Spinal cord (tissue), 10 donors: Measurements from ENCODE around the gene HLA-DPA1. TPM values are rescaled to one million over a fixed set of nuclear protein-coding genes. Genes with fewer than 3 reads are reported as not detected.
A peak's percentile ranks its signal among the peaks of the same experiment; 100 is the strongest.

Experiments
- DNase-seq, 6 donors: peaks; one replicate each; pipeline versions ENCODE4 v3.0.0 to v3.0.0-alpha.2; 2013 to 2015; ENCODE audit warnings: low spot score in 6 of 6, low read depth in 4 of 6
- H3K27ac ChIP-seq: one replicate; pipeline ENCODE4 v1.5.1; 2013; ENCODE audit warnings: low read depth, low read length, control low read depth
- H3K27me3 ChIP-seq: one replicate; pipeline ENCODE4 v1.6.1; 2013; ENCODE audit warnings: low read length; ENCODE audit not compliant: control insufficient read depth, insufficient read depth
- H3K36me3 ChIP-seq: one replicate; pipeline ENCODE4 v1.6.1; 2013; ENCODE audit warnings: low read length; ENCODE audit not compliant: control insufficient read depth, insufficient read depth
- H3K4me1 ChIP-seq: one replicate; pipeline ENCODE4 v1.6.1; 2013; ENCODE audit warnings: low read length; ENCODE audit not compliant: control insufficient read depth, insufficient read depth
- H3K4me3 ChIP-seq: one replicate; pipeline ENCODE4 v1.5.1; 2013; ENCODE audit warnings: low read depth, low read length, control low read depth
- H3K9me3 ChIP-seq: one replicate; pipeline ENCODE4 v1.6.1; 2013; ENCODE audit warnings: low read length; ENCODE audit not compliant: control insufficient read depth, insufficient read depth
- WGBS: methylation state at CpG from one replicate; pipeline ENCODE4 v1.1.5; 2013; ENCODE audit warnings: missing lambda C conversion rate; ENCODE audit not compliant: insufficient coverage; 5-methylcytosine and 5-hydroxymethylcytosine counted together
- polyA plus RNA-seq, 2 donors: library from polyadenylated mRNA; unstranded; fragments of 120-200 nt; gene quantifications; one replicate each; pipeline ENCODE4 v1.2.1, GENCODE V29; 2013; ENCODE audit not compliant: insufficient read length in 2 of 2
- total RNA-seq, 2 donors: library from RNA; depleted of rRNA in 1 of 2; stranded (reverse); fragments of 120-200 nt in 1 of 2; fragments of >200 nt in 1 of 2; gene quantifications; one replicate each; pipeline versions ENCODE4 v1.2.3 to v1.2.4, GENCODE V29; 2013 to 2014
- donor health status: healthy.

The HLA-DPA1 gene
- total and polyA plus RNA-seq, 4 donors, result 6.6 to 23.1 (median 16.7) TPM

GRCh38 chr6:33079580-33079979 is 6.1 kb upstream of the HLA-DPA1 start:
- Histone ChIP-seq H3K4me3 (no peak overlapping the region), H3K27me3 (peaks cover 7% of the 10 kb centered on the region), H3K4me1 (peaks cover 19% of the 10 kb centered on the region), H3K9me3 (no peaks in the 10 kb centered on the region), H3K27ac (no peak overlapping the region), H3K36me3 (no peaks in the 10 kb centered on the region)
- DNase-seq, result no peak
- 95% methylated on average over 2 of the region's 4 CpGs for WGBS

GRCh38 chr6:33078919-33079521 is 5.6 kb upstream of the HLA-DPA1 start:
- H3K9me3 ChIP-seq, result no peaks in the 10 kb centered on the region
- peaks cover 19% of the 10 kb centered on the region for H3K4me1 ChIP-seq
- 100% methylated on average over 1 of the region's 2 CpGs for WGBS
- DNase-seq, result no peak
- H3K27me3 ChIP-seq, result peaks cover 7% of the 10 kb centered on the region
- no peaks in the 10 kb centered on the region for H3K36me3 ChIP-seq
- no peak overlapping the region for H3K4me3 ChIP-seq
- H3K27ac ChIP-seq, result no peak overlapping the region

DNA sequence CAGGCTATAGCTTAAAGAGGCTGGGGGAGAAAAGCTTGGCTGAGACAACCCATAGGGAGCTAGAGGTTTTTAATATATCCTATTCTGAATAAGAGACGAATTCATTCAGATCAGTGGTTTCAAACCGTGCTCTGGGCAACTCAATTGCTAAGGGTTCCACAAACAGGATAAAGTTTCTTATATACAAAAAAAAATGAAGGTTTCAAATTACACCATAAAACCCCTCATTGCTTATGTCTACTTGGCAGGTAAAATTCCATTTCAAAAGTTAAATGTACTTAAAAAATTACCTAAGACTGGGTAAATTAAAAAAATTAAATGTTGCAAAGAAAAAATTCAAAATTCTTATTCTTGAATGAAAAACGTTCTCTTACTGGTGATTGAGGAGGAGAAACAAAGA is 5.0 kb upstream of the HLA-DPA1 start:
- no peak for DNase-seq
- Histone ChIP-seq H3K27me3 (peaks cover 7% of the 10 kb centered on the region), H3K27ac (no peak overlapping the region), H3K36me3 (no peaks in the 10 kb centered on the region), H3K4me1 (peaks cover 19% of the 10 kb centered on the region), H3K9me3 (no peaks in the 10 kb centered on the region), H3K4me3 (no peak overlapping the region)
- WGBS, result 90% methylated on average over 1 of the region's 3 CpGs

- DNase-seq, result no peak
- peaks cover 19% of the 10 kb centered on the region for H3K4me1 ChIP-seq
- no peak overlapping the region for H3K4me3 ChIP-seq
- no peaks in the 10 kb centered on the region for H3K9me3 ChIP-seq
- no peak overlapping the region for H3K27ac ChIP-seq
- H3K36me3 ChIP-seq, result no peaks in the 10 kb centered on the region
- 54% methylated on average over 4 of the region's 5 CpGs for WGBS
- H3K27me3 ChIP-seq, result peaks cover 7% of the 10 kb centered on the region
These were observed 4.5 kb upstream of the HLA-DPA1 start for GRCh38 chr6:33077908-33078307.

GRCh38 chr6:33076406-33076934 is 3.0 kb upstream of the HLA-DPA1 start:
- Histone ChIP-seq H3K9me3 (no peaks in the 10 kb centered on the region), H3K36me3 (no peaks in the 10 kb centered on the region), H3K4me1 (peaks cover 18% of the 10 kb centered on the region), H3K27me3 (peaks cover 7% of the 10 kb centered on the region), H3K4me3 (no peak overlapping the region), H3K27ac (no peak overlapping the region)
- DNase-seq, result no peak
- WGBS, result 76% methylated on average over 2 of the region's 3 CpGs

DNA sequence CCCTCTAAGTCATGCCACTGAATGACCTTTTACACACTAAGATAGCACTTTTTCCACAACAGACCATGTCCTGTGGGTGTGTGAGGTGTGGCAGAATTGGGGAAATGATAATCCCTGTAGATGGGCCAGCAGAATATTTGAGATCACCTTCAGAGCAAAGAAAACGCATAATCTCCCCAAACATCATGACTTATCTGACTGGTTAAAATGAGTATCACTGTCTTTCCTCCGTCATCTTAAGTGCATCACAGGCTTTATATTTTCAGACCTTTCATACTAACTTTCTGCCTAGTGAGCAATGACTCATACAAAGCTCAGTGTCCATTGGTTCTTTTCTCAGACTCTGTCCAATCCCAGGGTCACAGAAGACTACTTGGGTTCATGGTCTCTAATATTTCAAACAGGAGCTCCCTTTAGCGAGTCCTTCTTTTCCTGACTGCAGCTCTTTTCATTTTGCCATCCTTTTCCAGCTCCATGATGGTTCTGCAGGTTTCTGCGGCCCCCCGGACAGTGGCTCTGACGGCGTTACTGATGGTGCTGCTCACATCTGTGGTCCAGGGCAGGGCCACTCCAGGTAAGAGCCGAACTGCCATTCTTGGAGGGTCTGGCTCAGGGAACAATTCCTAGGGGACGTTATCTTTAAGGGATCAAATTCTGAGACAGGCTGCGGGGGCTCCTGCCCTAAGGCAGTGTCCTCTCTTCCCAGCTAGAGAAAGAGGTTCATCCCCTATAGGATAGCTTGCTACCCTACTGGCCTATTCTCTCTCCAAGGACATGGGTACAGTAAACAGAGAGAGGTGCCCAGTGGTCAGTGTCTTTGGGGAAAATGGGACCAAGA is 2.3 kb upstream of the HLA-DPA1 start, which contains the start of gene HLA-DPB1:
HLA-DPB1 (plus strand) TSS at position 423 of the 838 bp plus-strand sequence; CDS start at position 475, 52 bp downstream.
- WGBS, result 80% methylated on average over 10 of the region's 10 CpGs
- DNase-seq, result peak in 2 of 6 donors; percentile 57 to 69

DNA sequence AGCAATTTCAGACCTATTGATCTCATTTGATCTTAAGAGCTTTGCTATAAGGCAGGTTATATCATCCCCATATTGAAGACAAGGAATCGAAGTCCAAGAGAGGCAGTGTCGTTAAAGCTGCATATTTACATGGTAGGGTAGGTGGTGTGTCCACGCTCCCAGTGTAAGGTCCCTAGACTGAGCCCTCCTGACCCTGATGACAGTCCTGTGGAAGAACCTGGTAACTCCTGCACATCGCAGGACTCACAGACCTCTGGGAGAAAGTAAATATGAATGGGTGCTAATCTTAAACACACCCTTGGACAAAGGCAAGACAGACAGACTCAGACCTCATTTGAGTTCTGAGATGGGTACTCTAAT is 1.7 kb upstream of the HLA-DPA1 start:
- no peak for DNase-seq
- Histone ChIP-seq H3K4me3 (no peak overlapping the region), H3K36me3 (no peaks in the 10 kb centered on the region), H3K27ac (no peak overlapping the region), H3K9me3 (no peaks in the 10 kb centered on the region), H3K27me3 (peaks cover 7% of the 10 kb centered on the region), H3K4me1 (peaks cover 5% of the 10 kb centered on the region)
- WGBS, result 91% methylated on average over 3 of the region's 4 CpGs

More for the DNA sequence above, 2.3 kb upstream of the HLA-DPA1 start, which contains the start of gene HLA-DPB1:
- Histone ChIP-seq H3K27me3 (peaks cover 7% of the 10 kb centered on the region), H3K27ac (no peak within 1 kb of the TSS), H3K9me3 (no peaks in the 10 kb centered on the region), H3K36me3 (no peaks in the 10 kb centered on the region), H3K4me3 (no peak within 1 kb of the TSS), H3K4me1 (peaks cover 11% of the 10 kb centered on the region)

DNA sequence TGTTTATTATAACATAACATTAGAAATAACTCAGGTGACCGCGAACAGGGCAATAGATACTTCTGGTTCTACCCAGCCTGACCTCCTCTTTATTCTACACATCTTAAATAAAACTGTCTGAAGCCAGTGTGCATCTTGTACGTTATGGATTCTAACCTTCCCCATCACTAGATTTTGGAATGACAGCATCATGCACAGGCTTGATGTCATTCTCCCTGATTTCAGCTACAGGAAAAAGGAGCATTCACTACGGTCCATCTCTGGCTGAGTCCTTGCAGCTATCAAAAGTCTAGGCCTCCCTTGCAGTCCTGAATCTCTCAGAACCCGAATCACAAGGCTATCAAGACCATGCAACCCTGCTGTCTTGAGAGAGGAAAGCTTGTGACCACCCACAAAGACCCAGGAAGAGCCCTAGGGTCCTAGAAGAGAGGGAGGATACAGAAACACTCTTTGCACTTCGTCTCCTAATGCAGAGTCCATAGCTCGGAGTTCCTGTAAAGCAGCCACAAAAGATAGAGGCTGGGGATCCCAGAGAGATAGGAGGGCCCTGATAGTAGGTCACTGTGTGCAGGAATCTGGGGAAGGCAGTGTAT is 845 bp downstream of the HLA-DPA1 start:
- Histone ChIP-seq H3K27me3 (no peaks in the 10 kb centered on the region), H3K27ac (no peak overlapping the region)
- DNase-seq, result no peak

DNA sequence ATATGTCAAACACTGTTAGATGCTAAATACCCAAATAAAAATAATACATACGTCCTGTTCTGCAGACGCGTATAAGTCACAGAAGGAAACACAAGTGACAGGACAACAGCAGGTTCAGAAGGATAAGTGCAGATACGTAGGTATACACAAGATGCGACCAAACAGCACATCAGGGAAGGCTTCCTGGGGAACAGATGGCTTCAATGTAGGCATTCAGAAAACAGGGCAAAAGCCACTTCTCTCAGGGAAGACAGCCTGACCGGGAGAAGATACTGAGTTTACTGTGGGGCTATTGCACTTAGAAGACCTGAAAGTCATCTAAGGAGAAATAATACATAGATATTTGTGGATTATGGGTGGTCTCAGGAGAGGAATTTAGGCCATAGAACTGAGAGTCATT is 1.9 kb downstream of the HLA-DPA1 start:
- Histone ChIP-seq H3K4me1 (peaks cover 3% of the 10 kb centered on the region), H3K9me3 (no peaks in the 10 kb centered on the region), H3K27ac (no peak overlapping the region), H3K27me3 (no peaks in the 10 kb centered on the region), H3K36me3 (no peaks in the 10 kb centered on the region), H3K4me3 (no peak overlapping the region)
- no peak for DNase-seq
- 79% methylated on average over 6 of the region's 6 CpGs for WGBS

More for the DNA sequence above, 845 bp downstream of the HLA-DPA1 start:
- Histone ChIP-seq H3K4me1 (peaks cover 3% of the 10 kb centered on the region), H3K36me3 (no peaks in the 10 kb centered on the region), H3K4me3 (no peak overlapping the region), H3K9me3 (no peaks in the 10 kb centered on the region)
- WGBS, result 69% methylated on average over 4 of the region's 7 CpGs
